ENCODE data around the gene SYCP2.

- TF ChIP-seq POLR2A (IDR thresholded peaks at IDR 0.05; ENCODE audit: low read length): no peak
- no peak for TF ChIP-seq GATA1 (IDR thresholded peaks at IDR 0.05; ENCODE audit: low read depth, low read length)
These were observed 24.7 kb upstream of the SYCP2 start, which contains the start of gene CDH26 for GRCh38 chr20:59958123-59958522.

Measured in erythroblast (primary cell).